HL-60/S4 treated with phorbol 12-myristate 13-acetate at 8.2 ng/mL for 4 days and 3 days (cell line): ENCODE data around the gene VASH1.

Experiments
- in situ Hi-C: fragments of 300-500 bp; cut with MboI; formaldehyde crosslinking; loops from 2 replicates; pipeline ENCODE4 v1.15.0; 2022; ENCODE audit warnings: low sequenced_read_pairs

The VASH1 gene

DNA sequence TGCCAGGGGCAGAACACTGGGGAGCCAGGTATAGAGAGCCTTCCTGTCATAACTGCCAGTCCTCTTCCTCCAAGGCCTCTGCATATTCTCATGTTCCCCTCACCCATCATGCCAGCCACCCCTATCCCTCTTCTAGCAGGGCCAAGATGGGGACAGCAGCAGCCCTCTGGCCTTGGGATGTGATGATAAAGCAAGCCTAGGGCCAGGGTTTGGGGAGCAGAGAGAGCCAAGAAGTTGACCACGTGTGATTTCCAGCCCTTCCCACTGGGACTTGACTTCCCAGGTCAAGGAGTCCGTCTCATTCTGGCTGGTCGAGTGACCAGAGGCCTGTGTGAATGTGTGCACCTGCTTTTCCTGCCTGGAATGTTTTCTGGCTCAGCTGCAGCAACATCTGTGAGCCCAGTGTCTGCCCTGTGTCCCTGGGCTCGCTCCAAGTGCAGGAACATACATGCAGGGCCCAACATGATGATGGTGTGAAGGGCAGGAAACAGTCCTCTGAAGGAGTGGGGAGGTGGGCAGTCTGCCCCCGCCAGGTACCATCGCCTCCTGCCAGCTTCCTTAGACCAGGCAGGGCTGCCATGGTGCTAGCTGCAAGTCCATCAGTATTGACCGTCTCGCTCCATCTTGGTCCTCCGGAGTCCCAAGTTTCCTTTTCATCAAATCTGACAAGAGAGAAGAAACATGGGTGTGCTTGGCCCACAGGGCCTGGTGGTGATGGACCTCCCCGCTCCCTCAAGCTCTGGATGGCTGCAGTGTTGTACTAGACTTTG lies 21.0 kb downstream of the VASH1 start:
- in situ Hi-C loops, result loop anchor here (10.0 kb wide), 1 partner anchor 67 kb away; no protein-coding TSS in a partner anchor

DNA sequence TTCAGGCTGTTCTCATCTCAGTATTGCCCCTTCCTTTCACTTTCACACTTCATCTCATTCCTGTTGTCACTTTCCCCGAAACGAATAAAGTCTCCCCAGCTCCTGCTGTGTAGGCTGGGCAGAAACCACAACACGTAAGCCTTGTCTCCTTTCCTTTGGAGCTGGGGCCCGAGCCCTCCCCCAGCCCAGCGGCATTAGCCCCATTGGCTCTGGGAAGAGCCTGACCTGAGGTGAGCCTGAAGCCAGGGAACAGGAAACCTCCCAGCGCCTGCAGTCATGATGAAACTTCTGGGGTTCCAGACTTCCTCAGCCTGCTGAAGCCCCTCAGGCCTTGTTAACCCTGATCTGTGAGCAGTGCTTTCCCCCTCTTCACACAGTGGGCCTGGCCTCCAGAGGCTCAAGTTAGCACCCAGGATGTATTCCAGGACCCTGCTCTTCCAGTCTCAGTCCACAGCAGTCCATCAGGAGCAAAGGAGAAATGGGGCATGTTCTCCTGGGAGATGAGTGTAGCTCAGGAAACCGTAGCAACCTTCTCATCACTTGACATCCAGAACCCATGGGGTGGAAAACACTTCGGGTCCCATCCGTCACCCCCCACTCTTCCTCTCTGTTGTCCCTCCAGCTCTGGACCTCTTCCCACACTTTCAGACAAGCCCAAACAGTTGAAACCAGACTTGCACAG lies 21.8 kb downstream of the VASH1 start:
- in situ Hi-C loops, result loop anchor here (10.0 kb wide), 1 partner anchor 68 kb away; no protein-coding TSS in a partner anchor

DNA sequence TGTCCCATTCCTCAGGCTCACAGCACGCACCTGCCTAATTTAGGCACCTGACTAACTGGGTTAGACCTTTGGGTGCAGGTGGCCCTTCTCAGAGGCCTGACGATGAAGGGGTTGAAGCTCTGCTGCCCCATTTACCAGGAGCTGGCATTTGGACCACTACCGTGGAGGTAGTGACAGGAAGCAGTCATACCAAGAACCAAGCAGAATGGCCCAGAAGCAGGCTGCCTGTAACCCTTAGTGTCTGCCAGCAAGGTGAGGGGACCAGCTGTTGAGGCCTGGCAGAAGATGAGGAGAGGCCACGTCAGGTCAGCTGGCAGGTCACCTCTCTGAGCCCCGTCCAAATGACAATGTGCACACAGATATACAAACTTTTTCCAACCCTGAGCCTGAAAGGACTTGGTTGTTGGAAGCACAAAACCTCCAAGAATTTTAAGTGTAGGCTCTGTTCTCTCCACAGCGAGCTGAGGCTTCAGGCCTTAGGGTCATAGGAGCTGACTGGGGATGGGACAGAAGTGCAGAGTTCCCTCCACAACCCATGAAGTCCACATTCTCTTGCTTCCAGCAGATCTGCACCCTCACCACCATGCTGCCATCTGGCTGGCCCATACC lies 23.1 kb downstream of the VASH1 start:
- in situ Hi-C loops, result loop anchor here (10.0 kb wide), 1 partner anchor 70 kb away; no protein-coding TSS in a partner anchor

DNA sequence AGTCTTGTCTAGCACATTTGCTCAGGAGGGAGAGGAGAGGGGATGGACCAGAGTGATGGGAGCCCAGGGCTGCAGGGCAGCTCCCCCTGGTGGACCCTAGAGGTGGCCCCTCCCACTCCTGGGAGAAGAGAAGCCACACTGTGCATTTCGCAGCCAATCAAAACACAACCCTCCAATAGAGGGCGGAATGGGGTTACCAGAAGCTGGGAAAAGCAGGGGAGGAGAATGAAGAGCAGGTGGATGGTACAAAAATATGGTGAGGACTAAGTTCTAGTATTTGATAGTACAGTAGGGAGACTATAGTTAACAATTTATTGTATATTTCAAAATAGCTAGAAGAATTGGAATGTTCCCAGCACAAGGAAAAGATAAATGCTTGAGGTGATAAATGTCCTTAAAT lies 23.6 kb downstream of the VASH1 start:
- in situ Hi-C loops, result loop anchor here (10.0 kb wide), 1 partner anchor 70 kb away; no protein-coding TSS in a partner anchor

DNA sequence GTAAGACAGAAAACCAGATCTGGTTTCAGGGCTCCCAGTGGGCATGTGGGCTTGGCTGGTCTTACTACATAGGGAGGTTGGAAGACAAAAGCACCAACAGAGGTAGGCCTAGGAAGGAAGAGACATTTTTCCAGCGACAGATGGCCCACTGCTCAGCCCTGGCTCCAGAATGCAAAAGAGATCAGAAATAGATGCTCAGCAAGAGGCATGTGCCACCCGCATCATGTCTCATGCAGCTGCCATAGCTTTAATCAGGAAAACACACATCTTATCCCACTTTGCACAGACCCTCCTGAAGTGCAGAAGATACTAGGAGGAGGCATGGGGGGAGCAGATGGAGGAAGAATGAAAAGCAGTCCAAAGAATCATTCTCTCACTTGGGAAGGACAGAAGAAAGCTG lies 25.3 kb downstream of the VASH1 start:
- in situ Hi-C loops, result loop anchor here (10.0 kb wide), 1 partner anchor 72 kb away; no protein-coding TSS in a partner anchor

DNA sequence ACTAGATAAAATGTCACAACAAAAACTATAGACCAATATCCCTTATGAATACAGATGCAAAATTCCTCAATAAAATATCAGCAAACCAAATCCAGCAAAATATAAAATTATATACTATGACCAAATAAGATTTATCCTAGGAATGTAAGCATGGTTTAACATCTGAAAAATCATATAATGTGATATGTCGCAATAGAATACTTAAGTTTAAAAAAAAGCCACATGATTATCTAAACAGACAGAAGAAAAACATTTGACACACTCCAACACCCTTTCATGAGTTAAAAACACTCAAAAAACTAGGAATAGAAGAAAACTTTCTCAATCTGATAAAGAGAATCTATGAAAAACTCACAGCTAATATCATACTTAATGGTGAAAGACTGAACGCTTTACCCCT lies 31.2 kb downstream of the VASH1 start:
- in situ Hi-C loops, result no loop called here

DNA sequence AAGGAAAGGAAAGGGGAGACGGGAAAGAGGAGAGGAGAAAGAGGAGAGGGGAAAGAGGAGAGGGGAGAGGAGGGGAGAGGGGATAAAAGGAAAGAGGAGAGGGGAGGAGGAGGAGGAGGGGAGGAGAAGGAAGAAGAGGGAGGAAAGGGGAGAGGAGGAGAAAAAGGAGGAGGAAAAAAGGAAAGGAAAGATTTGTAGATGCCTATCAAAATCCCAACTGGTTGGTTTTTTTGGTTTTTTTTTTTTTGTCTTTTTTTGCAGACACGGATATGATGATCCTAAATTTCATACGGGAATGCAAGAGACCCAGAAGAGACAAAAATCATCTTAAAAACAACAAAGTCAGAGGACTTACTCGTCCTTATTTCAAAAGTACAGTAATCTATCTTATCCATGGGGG lies 32.1 kb downstream of the VASH1 start:
- in situ Hi-C loops, result no loop called here

DNA sequence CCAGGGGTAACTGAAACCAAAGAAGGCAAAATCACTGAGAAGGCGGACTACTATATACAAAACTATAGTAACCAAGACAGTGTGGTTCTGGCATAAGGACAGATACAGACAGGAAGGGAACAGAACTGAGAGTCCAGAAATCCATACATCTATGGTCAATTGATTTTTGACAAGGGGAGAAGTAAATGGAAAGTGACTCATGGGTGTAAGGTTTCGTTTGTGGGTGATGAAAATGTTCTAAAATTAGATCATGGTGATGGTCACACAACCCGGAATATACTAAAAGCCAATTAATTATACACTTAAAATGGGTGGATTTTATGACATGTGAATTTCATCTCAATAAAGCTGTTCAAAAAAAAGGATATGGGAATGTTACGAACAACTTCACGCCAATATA lies 32.7 kb downstream of the VASH1 start:
- in situ Hi-C loops, result no loop called here

DNA sequence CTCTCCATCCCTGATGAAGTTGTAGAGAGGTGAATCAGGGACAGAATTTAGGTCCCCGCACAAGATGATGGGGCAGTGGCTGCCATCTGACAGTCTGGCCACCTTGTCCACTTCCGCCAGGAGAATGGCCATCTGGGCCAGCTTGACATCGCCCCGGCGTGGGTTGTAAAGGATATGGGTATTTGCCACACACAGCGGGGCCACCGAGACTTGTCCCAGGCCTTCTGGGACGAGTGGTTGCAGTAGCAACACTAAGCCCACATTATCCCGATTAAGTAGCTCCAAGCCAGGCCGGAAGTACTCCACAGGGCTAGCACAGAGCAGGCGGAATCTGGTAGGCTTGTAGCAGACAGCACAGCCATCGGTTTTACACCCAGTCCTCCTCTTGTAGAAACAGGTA lies 45.2 kb downstream of the VASH1 start:
- in situ Hi-C loops, result no loop called here

DNA sequence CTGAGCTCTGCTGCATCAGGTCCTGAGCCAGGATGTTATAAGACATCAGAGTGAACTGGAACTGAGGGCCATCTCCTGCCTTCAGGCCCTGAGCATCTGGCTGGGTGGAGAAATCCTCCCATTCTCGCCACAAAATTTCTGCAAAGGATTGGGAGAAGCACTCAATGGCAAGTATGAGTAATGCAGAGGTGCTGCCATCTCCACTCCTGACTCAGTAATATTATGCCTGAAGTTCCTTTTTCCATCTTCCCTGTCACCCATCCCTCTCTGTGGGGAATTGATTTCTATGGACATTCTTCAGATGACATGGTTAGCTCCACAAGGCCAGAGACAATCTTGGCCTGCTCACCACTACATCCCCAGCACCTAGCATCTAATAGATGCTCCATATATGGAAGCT lies 46.7 kb downstream of the VASH1 start:
- in situ Hi-C loops, result no loop called here

DNA sequence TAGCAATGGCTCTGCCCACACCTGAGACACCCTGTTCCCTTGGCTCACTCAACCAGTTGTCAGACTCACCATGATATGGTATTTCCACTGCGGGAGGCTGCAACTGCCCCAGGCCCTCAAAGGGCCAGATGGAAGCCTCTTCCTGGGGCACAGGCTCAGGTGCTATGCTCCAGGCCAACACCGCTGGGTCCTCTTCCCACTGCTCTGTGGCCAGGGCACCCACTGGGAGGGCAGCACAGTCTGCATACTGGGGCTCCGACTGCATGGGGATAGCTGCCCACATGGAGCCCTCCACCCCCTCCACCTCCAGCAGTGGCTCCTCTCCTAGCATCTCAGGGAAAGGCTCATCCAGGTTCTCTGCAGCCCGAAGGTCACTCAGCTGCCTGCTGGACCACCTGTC lies 47.7 kb downstream of the VASH1 start:
- in situ Hi-C loops, result no loop called here

DNA sequence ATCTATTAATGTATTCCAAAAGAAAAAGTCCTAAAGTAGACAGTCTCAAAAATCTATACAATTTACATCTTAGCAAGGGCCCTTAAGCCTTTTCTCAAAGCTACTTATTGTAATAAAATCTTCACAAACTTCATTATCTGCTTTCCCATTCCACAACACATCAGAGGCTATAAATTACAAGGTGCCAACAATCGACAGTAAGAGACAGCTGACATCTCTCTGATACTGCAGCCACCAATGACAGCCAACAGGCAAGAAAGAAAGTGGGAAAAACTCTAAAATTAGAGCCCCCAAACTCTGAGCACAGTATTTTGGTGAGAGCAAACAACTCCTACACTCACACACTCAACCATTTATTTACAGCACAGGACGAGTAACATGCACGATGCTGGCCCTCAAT lies 49.3 kb downstream of the VASH1 start:
- in situ Hi-C loops, result no loop called here

DNA sequence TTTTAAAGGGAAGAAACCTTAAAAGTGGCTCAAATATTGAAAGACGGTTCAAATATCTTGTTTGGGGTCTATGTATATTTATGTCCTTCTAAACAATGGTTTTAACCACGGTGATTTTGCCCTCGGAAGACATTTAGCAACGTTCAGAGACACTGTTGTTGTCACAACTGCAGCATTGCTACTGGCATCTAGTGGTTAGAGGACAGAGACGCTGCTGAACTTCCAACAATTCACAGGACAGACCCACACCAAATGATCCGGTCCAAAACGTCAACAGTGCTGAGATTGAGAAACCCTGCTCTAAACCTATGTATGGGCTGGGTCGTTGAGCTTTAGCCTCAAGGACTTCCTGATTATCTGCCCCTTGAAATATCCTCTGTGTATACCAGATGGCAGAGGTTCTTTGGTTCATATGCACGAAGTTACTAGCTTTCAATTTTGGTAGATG lies 49.7 kb downstream of the VASH1 start:
- in situ Hi-C loops, result no loop called here

DNA sequence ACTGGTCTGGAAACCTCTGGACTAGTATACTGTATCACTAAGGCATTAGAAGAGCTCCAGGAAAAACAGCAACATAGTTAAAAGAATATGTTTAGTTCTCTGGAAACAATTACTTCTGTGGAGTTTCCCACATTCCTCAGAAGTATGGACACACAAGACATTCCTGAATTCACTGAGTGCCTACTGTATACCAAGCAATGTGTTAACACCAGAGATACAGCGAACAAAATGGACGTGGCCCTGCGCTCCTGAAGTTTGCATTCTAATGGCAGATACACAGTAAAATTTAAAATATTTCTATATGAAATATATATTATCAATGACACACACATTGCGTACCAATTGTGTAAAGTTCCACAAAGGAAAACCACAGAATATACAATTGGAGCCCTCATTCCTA lies 50.3 kb downstream of the VASH1 start:
- in situ Hi-C loops, result no loop called here

DNA sequence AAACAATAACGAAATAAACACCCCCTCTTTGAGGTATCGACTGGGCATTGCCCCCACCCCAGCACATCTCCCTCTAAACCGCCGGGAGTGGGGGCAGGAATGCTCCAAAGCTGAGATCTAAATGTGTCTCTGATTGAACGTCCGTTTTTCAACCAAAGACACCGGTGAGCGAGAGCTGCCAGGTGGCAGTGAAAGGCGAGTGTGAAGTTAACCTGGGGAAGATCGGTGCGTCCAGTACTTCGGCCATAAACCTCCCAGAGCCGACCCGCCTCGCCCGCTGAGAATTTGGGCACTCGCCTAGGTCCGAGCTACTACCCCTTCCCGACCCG lies 50.8 kb downstream of the VASH1 start:
- in situ Hi-C loops, result no loop called here

DNA sequence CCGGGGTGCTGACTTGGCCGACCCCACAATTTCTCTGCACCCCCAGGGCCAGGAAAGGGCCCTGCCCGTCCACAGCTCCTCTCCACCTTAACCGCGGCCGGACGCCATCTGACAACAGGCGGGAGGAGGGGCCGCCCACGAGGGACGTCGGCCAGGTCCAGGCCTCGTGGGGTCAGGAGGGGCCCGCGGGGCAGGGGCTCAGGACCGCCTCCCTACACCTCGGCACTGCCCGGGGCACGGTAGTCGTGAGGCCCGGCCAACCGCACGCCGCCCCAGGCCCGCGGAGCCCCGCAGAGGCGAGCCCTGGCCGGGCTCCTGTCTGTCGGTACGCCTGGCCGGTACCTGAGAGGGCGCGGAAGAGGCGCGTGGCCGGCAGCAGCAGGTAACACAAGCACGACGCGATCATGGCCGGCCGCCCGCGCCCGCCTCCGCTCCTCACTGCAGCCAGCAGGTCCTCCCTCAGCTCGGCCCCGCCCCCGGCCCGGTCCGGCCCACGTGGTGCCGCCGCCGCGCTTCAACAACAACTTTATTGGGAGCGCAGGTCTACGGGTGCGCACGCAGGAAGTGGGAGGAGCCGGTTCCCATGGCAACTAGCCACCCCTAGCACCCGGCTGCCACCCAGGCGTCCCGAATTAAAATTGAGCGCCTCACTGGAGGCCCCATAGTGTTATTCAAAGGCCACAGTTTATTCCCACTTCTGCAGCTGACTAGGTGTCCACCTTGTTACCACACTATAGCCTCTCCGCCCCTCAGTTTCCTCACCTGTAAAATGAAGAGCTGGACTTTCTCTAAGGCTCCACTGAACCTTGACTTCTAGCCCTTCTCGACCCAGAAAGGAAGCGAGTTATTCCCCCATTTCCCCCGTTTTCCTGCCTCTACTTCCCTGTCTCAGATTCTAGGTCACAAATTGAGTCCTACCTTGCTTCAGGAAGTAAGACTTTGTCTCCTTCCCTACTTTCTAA lies 51.4 kb downstream of the VASH1 start, which contains the start of gene ANGEL1:
ANGEL1 (minus strand) TSS at position 461 of the 962 bp plus-strand sequence; CDS start at position 406, 55 bp downstream.
- in situ Hi-C loops, result no loop called here

DNA sequence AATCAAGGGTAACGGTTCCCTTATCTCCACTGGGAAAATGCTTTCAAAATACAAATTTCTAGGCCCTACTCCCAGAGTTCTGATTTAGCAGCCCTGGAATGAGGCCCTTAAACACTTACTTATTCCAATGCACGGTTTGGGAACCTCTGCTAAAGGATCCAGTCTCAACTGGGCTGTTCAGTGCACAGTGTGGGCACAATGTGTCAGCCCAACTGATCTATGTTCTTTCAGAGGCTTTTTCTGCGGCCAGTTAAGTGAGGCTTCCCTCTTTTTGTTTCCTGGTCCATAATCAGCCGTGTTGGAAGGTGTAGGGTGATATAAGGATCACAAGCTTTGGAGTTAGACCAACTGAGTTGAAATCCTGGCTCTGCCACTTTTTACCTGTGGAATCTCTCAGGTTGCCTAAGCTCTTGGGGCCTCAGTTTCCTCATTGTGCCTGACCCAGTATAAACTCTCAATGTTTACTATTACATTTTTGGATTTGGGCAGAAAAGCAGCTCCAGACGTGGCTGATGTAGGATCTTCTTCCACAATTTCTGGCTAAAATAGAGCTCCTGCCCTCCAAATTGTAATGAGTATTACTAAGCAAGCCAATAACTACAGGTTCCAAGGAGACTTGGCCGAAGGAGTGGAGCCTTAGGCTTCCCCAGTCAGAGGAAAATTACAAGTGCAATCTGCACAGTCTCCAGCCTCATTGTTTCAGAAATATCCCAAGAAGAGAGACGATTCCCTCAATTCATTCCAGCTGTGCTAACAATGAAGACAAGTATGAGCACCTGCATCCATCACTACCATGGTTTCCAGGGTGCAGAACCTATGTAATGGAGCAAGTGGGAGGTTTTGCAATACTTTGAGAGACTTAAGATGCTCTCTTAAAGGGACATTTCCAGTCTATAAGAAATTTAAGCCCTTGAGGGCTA lies 53.7 kb downstream of the VASH1 start:
- in situ Hi-C loops, result no loop called here

DNA sequence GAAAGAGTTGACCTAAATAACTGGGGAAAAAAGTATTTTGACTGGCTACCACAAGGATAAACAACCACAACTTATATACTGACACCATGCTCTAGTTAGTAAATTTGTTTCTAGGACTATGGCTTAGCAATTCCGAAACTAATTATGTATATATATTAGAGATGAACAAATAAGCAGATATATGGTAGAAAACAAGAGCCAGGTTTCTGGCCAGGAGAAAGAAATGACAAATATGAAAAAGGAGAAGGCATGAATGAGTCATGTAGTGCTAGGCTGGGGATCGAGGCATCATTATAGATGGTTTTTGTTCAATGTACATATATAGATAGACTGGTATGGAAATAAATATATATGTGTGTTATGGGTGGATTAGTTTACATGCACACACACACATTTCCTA lies 59.4 kb downstream of the VASH1 start:
- in situ Hi-C loops, result no loop called here

DNA sequence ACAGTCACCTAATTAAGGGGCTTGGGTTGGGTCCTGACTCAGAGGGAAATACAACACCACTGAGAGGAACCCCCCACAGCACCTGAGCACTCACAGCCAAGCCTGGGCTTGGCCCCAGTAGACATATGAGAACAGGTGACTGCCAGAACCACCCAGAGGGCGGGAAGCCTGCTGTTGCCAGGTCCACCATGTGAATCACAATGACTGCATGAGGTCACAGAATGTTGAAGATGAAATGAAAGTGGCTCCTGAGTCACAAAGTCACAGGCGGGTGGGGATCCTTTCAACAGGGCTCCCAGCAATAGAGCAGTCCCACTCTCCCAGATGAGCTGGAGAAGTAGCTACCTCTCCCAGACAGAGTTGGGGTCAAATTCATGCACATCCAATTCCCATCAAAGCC lies 64.9 kb downstream of the VASH1 start, which contains the start of gene LRRC74A:
LRRC74A (plus strand) TSS at position 287 of the 400 bp plus-strand sequence. CDS start 290 bp downstream, outside the sequence.
- in situ Hi-C loops, result no loop called here
